Left forelimb (tissue), 1 donor: ENCODE data around the gene GIMAP5.

Source experiments
- DNase-seq: peaks from one replicate; pipeline ENCODE4 v3.0.0-alpha.2; 2018; ENCODE audit warnings: low spot score

Gene GIMAP5

GRCh38 chr7:150737265-150738055 lies at the start of gene GIMAP5:
Gene GIMAP5, plus strand, starts transcription at chr7:150737418. Its CDS starts 3,467 bp downstream, at chr7:150740885.
- DNase-seq, result no peak

- no peak for DNase-seq
Observed at GRCh38 chr7:150688630-150689029, 48.6 kb upstream of the GIMAP5 start.

- no peak for DNase-seq
Observed at GRCh38 chr7:150695654-150696053, 41.6 kb upstream of the GIMAP5 start.

GRCh38 chr7:150703209-150703608 lies 34.0 kb upstream of the GIMAP5 start:
- no peak for DNase-seq

- DNase-seq, result no peak
Observed at GRCh38 chr7:150715293-150715692, 21.9 kb upstream of the GIMAP5 start.

GRCh38 chr7:150715738-150716137 lies 21.5 kb upstream of the GIMAP5 start:
- no peak for DNase-seq

- no peak for DNase-seq
Observed at GRCh38 chr7:150716368-150716767, 20.9 kb upstream of the GIMAP5 start, which contains the start of gene GIMAP1. Gene GIMAP1, plus strand, starts transcription at chr7:150716613. Its CDS starts 2,435 bp downstream, at chr7:150719048.

- DNase-seq, result no peak
Observed at GRCh38 chr7:150716939-150717338, 20.3 kb upstream of the GIMAP5 start.

- DNase-seq, result no peak
Observed at GRCh38 chr7:150717814-150718420, 19.3 kb upstream of the GIMAP5 start.

- DNase-seq, result no peak
Observed at GRCh38 chr7:150719436-150719835, 17.8 kb upstream of the GIMAP5 start.

- no peak for DNase-seq
Observed at GRCh38 chr7:150719960-150720891, 17.0 kb upstream of the GIMAP5 start.

GRCh38 chr7:150721970-150722373 lies 15.2 kb upstream of the GIMAP5 start:
- DNase-seq, result no peak

- no peak for DNase-seq
Observed at GRCh38 chr7:150722431-150722931, 14.7 kb upstream of the GIMAP5 start.

- no peak for DNase-seq
Observed at GRCh38 chr7:150723467-150723866, 13.8 kb upstream of the GIMAP5 start.

- DNase-seq, result no peak
Observed at GRCh38 chr7:150727381-150727780, 9.8 kb upstream of the GIMAP5 start.

GRCh38 chr7:150728011-150728410 lies 9.2 kb upstream of the GIMAP5 start:
- no peak for DNase-seq

GRCh38 chr7:150728609-150729008 lies 8.6 kb upstream of the GIMAP5 start:
- DNase-seq, result no peak

- no peak for DNase-seq
Observed at GRCh38 chr7:150731916-150732315, 5.3 kb upstream of the GIMAP5 start.

GRCh38 chr7:150732786-150733481 lies 4.3 kb upstream of the GIMAP5 start:
- DNase-seq, result no peak

- DNase-seq, result no peak
Observed at GRCh38 chr7:150733482-150734095, 3.6 kb upstream of the GIMAP5 start.

- DNase-seq, result no peak
Observed at GRCh38 chr7:150734254-150734653, 3.0 kb upstream of the GIMAP5 start.
